Measurements from ENCODE around the gene MUC16.

The MUC16 gene

DNA sequence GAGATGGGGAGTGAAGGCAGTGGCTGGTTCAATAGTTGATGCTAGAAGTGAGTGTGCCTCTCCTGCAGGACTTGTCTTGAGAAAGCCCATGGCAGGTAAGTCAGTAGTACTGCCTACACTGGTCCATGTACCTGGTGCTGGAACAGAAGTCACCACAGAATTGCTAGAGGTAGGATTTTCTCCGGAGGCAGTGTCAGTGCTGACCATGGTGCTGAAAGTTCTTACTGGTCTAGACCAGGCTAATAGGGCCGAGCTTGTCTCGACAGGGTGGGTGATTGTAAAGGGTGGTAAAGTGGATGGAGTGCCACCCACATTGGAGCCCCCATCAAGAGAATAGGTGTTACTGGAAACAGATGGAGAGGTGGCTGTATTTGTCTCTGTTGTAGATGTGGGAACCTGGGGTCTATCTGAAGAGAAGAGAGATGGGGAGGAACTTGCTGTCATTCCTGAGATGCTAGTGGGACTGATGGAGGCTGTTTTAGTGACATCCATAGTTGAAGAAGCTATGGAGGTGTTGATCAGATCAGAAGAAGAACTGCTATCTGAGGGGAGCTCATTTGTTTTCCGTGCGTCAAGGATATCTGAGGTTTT is 36.6 kb downstream of the MUC16 start:
- Histone ChIP-seq H4K20me1 (ENCODE audit: control insufficient read depth, insufficient read depth, low read depth, low read length) (no peaks in the 10 kb centered on the region), H3K36me3 (ENCODE audit: control insufficient read depth, low read length) (no peaks in the 10 kb centered on the region), H3K27me3 (ENCODE audit: control insufficient read depth, low read length) (no peaks in the 10 kb centered on the region), H3K4me3 (ENCODE audit: low read length) (no peak overlapping the region), H3K4me2 (ENCODE audit: low read length) (no peak overlapping the region), H3K9me2 (replicated peaks; ENCODE audit: control insufficient read depth, low read length) (no peaks in the 10 kb centered on the region), H3F3A (ENCODE audit: control insufficient read depth, insufficient read depth) (no peaks in the 10 kb centered on the region), H3K27ac (ENCODE audit: low read depth, low read length) (no peak overlapping the region), H3K79me2 (ENCODE audit: control insufficient read depth, low read length) (no peaks in the 10 kb centered on the region), H3K9me3 (ENCODE audit: control insufficient read depth, insufficient read depth, low read length) (no peaks in the 10 kb centered on the region), H3K4me1 (ENCODE audit: control insufficient read depth, low read length) (no peaks in the 10 kb centered on the region)
- TF ChIP-seq, protein P1, sequence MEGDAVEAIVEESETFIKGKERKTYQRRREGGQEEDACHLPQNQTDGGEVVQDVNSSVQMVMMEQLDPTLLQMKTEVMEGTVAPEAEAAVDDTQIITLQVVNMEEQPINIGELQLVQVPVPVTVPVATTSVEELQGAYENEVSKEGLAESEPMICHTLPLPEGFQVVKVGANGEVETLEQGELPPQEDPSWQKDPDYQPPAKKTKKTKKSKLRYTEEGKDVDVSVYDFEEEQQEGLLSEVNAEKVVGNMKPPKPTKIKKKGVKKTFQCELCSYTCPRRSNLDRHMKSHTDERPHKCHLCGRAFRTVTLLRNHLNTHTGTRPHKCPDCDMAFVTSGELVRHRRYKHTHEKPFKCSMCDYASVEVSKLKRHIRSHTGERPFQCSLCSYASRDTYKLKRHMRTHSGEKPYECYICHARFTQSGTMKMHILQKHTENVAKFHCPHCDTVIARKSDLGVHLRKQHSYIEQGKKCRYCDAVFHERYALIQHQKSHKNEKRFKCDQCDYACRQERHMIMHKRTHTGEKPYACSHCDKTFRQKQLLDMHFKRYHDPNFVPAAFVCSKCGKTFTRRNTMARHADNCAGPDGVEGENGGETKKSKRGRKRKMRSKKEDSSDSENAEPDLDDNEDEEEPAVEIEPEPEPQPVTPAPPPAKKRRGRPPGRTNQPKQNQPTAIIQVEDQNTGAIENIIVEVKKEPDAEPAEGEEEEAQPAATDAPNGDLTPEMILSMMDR (IDR thresholded peaks at IDR 0.05; ENCODE audit: low read depth, low read length, poor library complexity, severe bottlenecking) = no peak
- no peak for TF ChIP-seq EZH2phosphoT487 (IDR thresholded peaks at IDR 0.05; ENCODE audit: borderline replicate concordance, low read length)

GRCh38 chr19:8965887-8966286 is 44.3 kb downstream of the MUC16 start:
- no peaks in the 10 kb centered on the region for H3K9me3 ChIP-seq (ENCODE audit: control insufficient read depth, insufficient read depth, low read length)
- H4K20me1 ChIP-seq (ENCODE audit: control insufficient read depth, insufficient read depth, low read depth, low read length) = no peaks in the 10 kb centered on the region
- H3K27me3 ChIP-seq (ENCODE audit: control insufficient read depth, low read length) = no peaks in the 10 kb centered on the region
- no peaks in the 10 kb centered on the region for H3K36me3 ChIP-seq (ENCODE audit: control insufficient read depth, low read length)
- H3K79me2 ChIP-seq (ENCODE audit: control insufficient read depth, low read length) = no peaks in the 10 kb centered on the region
- H3K4me3 ChIP-seq (ENCODE audit: low read length) = no peak overlapping the region
- H3F3A ChIP-seq (ENCODE audit: control insufficient read depth, insufficient read depth) = no peaks in the 10 kb centered on the region
- H3K4me2 ChIP-seq (ENCODE audit: low read length) = no peak overlapping the region
- H3K9me2 ChIP-seq (replicated peaks; ENCODE audit: control insufficient read depth, low read length) = no peaks in the 10 kb centered on the region
- H3K27ac ChIP-seq (ENCODE audit: low read depth, low read length) = no peak overlapping the region
- TF ChIP-seq EZH2phosphoT487 (IDR thresholded peaks at IDR 0.05; ENCODE audit: borderline replicate concordance, low read length) = no peak
- TF ChIP-seq, protein P1 (IDR thresholded peaks at IDR 0.05; ENCODE audit: low read depth, low read length, poor library complexity, severe bottlenecking) = no peak
- H3K4me1 ChIP-seq (ENCODE audit: control insufficient read depth, low read length) = no peaks in the 10 kb centered on the region
